ENCODE results near the gene AGFG2. TPM values are rescaled to one million over a fixed set of nuclear protein-coding genes. Genes with fewer than 3 reads are reported as not detected.

AGFG2 gene
- total and polyA plus RNA-seq, 2 of the 13 experiments (the other 11 are each of a cell fraction or from before 2014, with no cell fraction given) = 125 to 132 TPM

- no peak for TF ChIP-seq TERF1 (CRISPR knock-in tag; IDR thresholded peaks at IDR 0.05)
- 0 out of 2 replicates have a peak, but pooled peaks have one; percentile 18 for TF ChIP-seq ZNF770 (CRISPR knock-in tag; IDR thresholded peaks at IDR 0.05)
- no peak for TF ChIP-seq HNF1A (IDR thresholded peaks at IDR 0.05; ENCODE audit: low read depth)
- no peak for TF ChIP-seq HNF1A (CRISPR knock-in tag; IDR thresholded peaks at IDR 0.05; ENCODE audit: borderline replicate concordance)
- TF ChIP-seq HNF1B (CRISPR knock-in tag; IDR thresholded peaks at IDR 0.05) = no peak
- peak; percentile 40 for TF ChIP-seq TBL1XR1 (IDR thresholded peaks at IDR 0.05; ENCODE audit: borderline replicate concordance, low read length, partially characterized antibody)
- TF ChIP-seq MNT (IDR thresholded peaks at IDR 0.05) = peak; percentile 65
- TF ChIP-seq SRSF9 (IDR thresholded peaks at IDR 0.05; ENCODE audit: borderline replicate concordance, insufficient read depth, low read depth, low read length, poor library complexity, severe bottlenecking) = no peak
- no peak for TF ChIP-seq ZNF670 (CRISPR knock-in tag; IDR thresholded peaks at IDR 0.05; ENCODE audit: borderline replicate concordance)
- no peak for TF ChIP-seq THYN1 (CRISPR knock-in tag; IDR thresholded peaks at IDR 0.05; ENCODE audit: borderline replicate concordance, low read depth)
- no peak; the same call in 1 of the 2 replicates for TF ChIP-seq SAFB2 (CRISPR knock-in tag; IDR thresholded peaks at IDR 0.05; ENCODE audit: borderline replicate concordance, low read depth)
- TF ChIP-seq ZNF501 (CRISPR knock-in tag; IDR thresholded peaks at IDR 0.05) = no peak
- TF ChIP-seq FOXM1 (CRISPR knock-in tag; IDR thresholded peaks at IDR 0.05) = no peak
- no peak for TF ChIP-seq SRY (CRISPR knock-in tag; IDR thresholded peaks at IDR 0.05)
Measured at GRCh38 chr7:100545360-100546128, 6.5 kb downstream of the AGFG2 start (continued).
